ENCODE data around the gene IL17RA. TPM values are rescaled to one million over a fixed set of nuclear protein-coding genes. Genes with fewer than 3 reads are reported as not detected.
A peak's percentile ranks its signal among the peaks of the same experiment; 100 is the strongest.

The IL17RA gene
- total and polyA plus RNA-seq, 4 donors: 3.1 to 9.0 (median 4.4) TPM

DNA sequence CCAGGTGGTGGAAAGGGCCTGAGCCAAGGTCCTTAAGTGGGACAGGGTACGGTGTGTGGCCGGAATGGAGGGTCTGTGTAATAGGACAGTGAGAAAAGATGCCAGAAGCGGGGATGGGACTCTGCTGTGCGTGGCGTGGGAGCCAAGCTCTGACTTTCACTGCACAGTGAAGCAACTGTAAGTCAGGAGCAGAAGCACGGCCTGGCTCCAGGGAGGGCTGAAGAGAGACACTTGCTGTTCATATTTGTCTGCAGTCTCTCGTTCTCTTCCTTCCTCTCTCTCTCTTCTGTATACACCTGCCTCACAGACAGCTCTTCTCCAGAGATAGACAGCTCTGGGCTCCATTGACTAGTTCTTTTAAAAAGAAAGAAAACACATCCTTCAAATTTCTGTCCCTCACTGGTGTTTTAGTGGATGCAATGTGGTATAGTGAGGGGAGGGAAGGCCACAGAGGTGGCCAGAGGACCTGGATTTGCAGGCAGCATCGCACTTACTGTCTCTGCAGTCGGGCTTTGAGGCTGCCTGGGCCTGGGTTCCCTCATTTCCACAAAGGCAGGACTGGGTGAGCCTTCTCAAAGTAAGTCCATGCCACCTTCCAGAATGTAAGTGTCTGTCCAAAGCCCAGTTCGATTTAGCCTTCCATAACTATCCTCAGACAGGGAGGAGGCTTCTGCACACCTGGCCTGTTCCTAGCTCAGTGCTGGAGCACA, 2.1 kb downstream of the IL17RA start:
- DNase-seq (ENCODE audit: low spot score): no peak
- 80% methylated on average over 10 of the region's 10 CpGs for WGBS

DNA sequence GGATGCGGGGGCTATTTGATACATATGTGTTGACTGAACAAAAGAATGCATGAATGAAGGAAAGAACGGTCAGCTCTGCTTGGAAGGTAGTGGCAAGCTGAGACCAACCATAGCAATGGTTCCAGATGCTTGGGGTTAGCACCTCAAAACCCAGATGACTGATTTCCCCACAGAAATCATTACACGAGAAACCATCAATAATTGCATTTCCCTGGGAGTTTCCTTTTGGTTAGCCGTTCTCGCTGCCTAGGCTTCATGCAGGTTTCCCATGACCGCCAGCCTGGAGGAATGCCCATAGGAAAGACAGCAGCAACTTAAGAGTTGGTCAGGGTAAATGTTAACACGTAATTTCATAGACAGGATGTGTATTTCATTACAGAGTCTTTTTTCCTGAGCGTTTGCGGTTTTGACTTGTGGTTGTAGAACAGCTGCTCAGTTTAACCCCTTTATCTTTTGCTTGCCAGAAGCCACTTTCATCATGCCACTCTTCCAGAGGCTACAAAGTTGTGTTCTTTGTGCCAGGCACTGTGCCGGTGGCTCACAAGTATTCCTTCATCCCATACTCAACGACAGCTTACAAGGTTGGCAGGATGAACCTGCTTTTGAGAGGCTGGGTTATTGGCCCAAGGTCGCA, 2.8 kb downstream of the IL17RA start:
- no peak for DNase-seq (ENCODE audit: low spot score)
- no peaks in the 10 kb centered on the region for H3K36me3 ChIP-seq (ENCODE audit: control insufficient read depth in 4 of 4, insufficient read depth in 3 of 4, low read depth in 1 of 4, low read length in 3 of 4)
- no peak for TF ChIP-seq RAD21 (IDR thresholded peaks at IDR 0.05)
- TF ChIP-seq TAF1 (conservative IDR thresholded peaks at IDR 0.05): no peak
- peaks cover 0 to 10% (median 3%) of the 10 kb centered on the region in 4 donors for H3K4me1 ChIP-seq (ENCODE audit: control insufficient read depth in 4 of 4, insufficient read depth in 4 of 4, low read length in 3 of 4)
- H3K4me3 ChIP-seq (ENCODE audit: low read depth in 1 of 3, low read length in 3 of 3): no peak overlapping the region
- H3K9me3 ChIP-seq (ENCODE audit: control insufficient read depth in 4 of 4, low read length in 3 of 4): no peaks in the 10 kb centered on the region
- H3K9ac ChIP-seq (ENCODE audit: low read depth in 1 of 2, low read length in 2 of 2): no peak overlapping the region
- no peak overlapping the region for H3K27ac ChIP-seq (ENCODE audit: low read depth in 1 of 2, low read length in 2 of 2)
- WGBS: 78% methylated on average over 12 of the region's 12 CpGs
- no peaks in the 10 kb centered on the region for H3K27me3 ChIP-seq (ENCODE audit: control insufficient read depth in 4 of 4, insufficient read depth in 4 of 4, low read length in 3 of 4)

More for the DNA sequence above, 2.1 kb downstream of the IL17RA start:
- no peak for TF ChIP-seq YY1 (IDR thresholded peaks at IDR 0.05)
- TF ChIP-seq, protein P1, sequence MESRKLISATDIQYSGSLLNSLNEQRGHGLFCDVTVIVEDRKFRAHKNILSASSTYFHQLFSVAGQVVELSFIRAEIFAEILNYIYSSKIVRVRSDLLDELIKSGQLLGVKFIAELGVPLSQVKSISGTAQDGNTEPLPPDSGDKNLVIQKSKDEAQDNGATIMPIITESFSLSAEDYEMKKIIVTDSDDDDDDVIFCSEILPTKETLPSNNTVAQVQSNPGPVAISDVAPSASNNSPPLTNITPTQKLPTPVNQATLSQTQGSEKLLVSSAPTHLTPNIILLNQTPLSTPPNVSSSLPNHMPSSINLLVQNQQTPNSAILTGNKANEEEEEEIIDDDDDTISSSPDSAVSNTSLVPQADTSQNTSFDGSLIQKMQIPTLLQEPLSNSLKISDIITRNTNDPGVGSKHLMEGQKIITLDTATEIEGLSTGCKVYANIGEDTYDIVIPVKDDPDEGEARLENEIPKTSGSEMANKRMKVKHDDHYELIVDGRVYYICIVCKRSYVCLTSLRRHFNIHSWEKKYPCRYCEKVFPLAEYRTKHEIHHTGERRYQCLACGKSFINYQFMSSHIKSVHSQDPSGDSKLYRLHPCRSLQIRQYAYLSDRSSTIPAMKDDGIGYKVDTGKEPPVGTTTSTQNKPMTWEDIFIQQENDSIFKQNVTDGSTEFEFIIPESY (IDR thresholded peaks at IDR 0.05): no peak
- TF ChIP-seq RAD21 (IDR thresholded peaks at IDR 0.05): no peak
- no peak for TF ChIP-seq JUND (IDR thresholded peaks at IDR 0.05)
- TF ChIP-seq FOXA2 (IDR thresholded peaks at IDR 0.05): no peak
- no peak for TF ChIP-seq EGR1 (IDR thresholded peaks at IDR 0.05; ENCODE audit: low read depth in 2 of 2)
- Histone ChIP-seq H3K4me3 (ENCODE audit: low read depth in 1 of 3, low read length in 3 of 3) (peak overlapping the region in 1 of 3 donors; percentile 6), H3K36me3 (ENCODE audit: control insufficient read depth in 4 of 4, insufficient read depth in 3 of 4, low read depth in 1 of 4, low read length in 3 of 4) (no peaks in the 10 kb centered on the region), H3K27me3 (ENCODE audit: control insufficient read depth in 4 of 4, insufficient read depth in 4 of 4, low read length in 3 of 4) (no peaks in the 10 kb centered on the region), H3K9me3 (ENCODE audit: control insufficient read depth in 4 of 4, low read length in 3 of 4) (no peaks in the 10 kb centered on the region), H3K9ac (ENCODE audit: low read depth in 1 of 2, low read length in 2 of 2) (no peak overlapping the region), H3K4me1 (ENCODE audit: control insufficient read depth in 4 of 4, insufficient read depth in 4 of 4, low read length in 3 of 4) (peaks cover 0 to 10% (median 3%) of the 10 kb centered on the region in 4 donors), H3K27ac (ENCODE audit: low read depth in 1 of 2, low read length in 2 of 2) (no peak overlapping the region)

DNA sequence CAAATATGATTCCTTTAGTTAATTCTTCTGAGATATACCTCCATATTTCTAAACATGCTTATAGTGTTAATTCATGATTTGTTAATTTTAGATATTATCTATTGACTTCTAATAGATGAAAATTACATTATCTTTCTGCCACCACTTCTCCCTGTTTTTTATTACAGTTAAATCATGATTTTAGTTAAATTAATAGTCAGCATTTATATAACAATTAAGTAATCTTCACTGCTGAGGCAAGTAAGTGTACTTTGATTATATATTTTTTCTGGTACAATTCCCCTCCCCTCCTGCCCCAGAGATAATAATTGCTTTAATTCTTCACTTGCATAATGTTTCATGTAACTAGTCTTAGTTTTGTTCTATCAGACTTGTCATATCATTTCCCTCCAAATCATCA, 5.8 kb downstream of the IL17RA start:
- DNase-seq (ENCODE audit: low spot score): no peak
- Histone ChIP-seq H3K27me3 (ENCODE audit: control insufficient read depth in 4 of 4, insufficient read depth in 4 of 4, low read length in 3 of 4) (no peaks in the 10 kb centered on the region), H3K9me3 (ENCODE audit: control insufficient read depth in 4 of 4, low read length in 3 of 4) (no peaks in the 10 kb centered on the region), H3K4me3 (ENCODE audit: low read depth in 1 of 3, low read length in 3 of 3) (no peak overlapping the region), H3K36me3 (ENCODE audit: control insufficient read depth in 4 of 4, insufficient read depth in 3 of 4, low read depth in 1 of 4, low read length in 3 of 4) (no peaks in the 10 kb centered on the region), H3K9ac (ENCODE audit: low read depth in 1 of 2, low read length in 2 of 2) (no peak overlapping the region), H3K4me1 (ENCODE audit: control insufficient read depth in 4 of 4, insufficient read depth in 4 of 4, low read length in 3 of 4) (peaks cover 0 to 12% (median 2%) of the 10 kb centered on the region in 4 donors), H3K27ac (ENCODE audit: low read depth in 1 of 2, low read length in 2 of 2) (no peak overlapping the region)
- TF ChIP-seq, protein P2, sequence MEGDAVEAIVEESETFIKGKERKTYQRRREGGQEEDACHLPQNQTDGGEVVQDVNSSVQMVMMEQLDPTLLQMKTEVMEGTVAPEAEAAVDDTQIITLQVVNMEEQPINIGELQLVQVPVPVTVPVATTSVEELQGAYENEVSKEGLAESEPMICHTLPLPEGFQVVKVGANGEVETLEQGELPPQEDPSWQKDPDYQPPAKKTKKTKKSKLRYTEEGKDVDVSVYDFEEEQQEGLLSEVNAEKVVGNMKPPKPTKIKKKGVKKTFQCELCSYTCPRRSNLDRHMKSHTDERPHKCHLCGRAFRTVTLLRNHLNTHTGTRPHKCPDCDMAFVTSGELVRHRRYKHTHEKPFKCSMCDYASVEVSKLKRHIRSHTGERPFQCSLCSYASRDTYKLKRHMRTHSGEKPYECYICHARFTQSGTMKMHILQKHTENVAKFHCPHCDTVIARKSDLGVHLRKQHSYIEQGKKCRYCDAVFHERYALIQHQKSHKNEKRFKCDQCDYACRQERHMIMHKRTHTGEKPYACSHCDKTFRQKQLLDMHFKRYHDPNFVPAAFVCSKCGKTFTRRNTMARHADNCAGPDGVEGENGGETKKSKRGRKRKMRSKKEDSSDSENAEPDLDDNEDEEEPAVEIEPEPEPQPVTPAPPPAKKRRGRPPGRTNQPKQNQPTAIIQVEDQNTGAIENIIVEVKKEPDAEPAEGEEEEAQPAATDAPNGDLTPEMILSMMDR (IDR thresholded peaks at IDR 0.05; ENCODE audit: low read depth, low read length, missing input control): no peak
- TF ChIP-seq, protein P3, sequence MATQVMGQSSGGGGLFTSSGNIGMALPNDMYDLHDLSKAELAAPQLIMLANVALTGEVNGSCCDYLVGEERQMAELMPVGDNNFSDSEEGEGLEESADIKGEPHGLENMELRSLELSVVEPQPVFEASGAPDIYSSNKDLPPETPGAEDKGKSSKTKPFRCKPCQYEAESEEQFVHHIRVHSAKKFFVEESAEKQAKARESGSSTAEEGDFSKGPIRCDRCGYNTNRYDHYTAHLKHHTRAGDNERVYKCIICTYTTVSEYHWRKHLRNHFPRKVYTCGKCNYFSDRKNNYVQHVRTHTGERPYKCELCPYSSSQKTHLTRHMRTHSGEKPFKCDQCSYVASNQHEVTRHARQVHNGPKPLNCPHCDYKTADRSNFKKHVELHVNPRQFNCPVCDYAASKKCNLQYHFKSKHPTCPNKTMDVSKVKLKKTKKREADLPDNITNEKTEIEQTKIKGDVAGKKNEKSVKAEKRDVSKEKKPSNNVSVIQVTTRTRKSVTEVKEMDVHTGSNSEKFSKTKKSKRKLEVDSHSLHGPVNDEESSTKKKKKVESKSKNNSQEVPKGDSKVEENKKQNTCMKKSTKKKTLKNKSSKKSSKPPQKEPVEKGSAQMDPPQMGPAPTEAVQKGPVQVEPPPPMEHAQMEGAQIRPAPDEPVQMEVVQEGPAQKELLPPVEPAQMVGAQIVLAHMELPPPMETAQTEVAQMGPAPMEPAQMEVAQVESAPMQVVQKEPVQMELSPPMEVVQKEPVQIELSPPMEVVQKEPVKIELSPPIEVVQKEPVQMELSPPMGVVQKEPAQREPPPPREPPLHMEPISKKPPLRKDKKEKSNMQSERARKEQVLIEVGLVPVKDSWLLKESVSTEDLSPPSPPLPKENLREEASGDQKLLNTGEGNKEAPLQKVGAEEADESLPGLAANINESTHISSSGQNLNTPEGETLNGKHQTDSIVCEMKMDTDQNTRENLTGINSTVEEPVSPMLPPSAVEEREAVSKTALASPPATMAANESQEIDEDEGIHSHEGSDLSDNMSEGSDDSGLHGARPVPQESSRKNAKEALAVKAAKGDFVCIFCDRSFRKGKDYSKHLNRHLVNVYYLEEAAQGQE (IDR thresholded peaks at IDR 0.05): no peak
- no peak for TF ChIP-seq YY1 (IDR thresholded peaks at IDR 0.05)
- TF ChIP-seq GABPA (IDR thresholded peaks at IDR 0.05 in 1 of 2, conservative IDR thresholded peaks at IDR 0.05 in 1 of 2): no peak
- TF ChIP-seq JUND (IDR thresholded peaks at IDR 0.05): no peak
- TF ChIP-seq, protein P4, sequence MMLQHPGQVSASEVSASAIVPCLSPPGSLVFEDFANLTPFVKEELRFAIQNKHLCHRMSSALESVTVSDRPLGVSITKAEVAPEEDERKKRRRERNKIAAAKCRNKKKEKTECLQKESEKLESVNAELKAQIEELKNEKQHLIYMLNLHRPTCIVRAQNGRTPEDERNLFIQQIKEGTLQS (IDR thresholded peaks at IDR 0.05): no peak
- no peak for TF ChIP-seq HNF4A (conservative IDR thresholded peaks at IDR 0.05)
- no peak for TF ChIP-seq NR2F2 (IDR thresholded peaks at IDR 0.05)
